ENCODE measurements around the gene NEDD4L. TPM values are rescaled to one million over a fixed set of nuclear protein-coding genes. Genes with fewer than 3 reads are reported as not detected.

NEDD4L gene
- total RNA-seq, 1 donor from 2014 or later = 15.6 TPM

DNA sequence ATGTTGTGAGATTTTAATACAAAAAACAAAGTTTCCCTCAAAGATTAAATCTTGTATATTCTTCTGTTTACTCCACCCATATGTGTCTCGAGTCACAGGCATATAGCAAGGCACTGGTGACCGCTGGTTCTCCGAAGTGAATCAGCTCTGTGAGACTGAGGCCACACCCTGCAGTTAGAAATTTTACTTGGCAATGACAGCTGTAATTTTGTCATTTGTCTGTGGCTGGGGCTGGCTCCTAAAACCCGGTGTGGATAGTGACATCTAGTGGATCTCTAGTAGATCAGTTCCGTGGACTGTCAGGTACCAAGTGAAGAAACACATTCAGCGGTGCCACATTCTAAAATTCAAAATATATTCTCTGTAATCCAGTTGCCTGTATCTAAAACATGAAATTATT is 278.0 kb downstream of the NEDD4L start:
- H3K4me3 ChIP-seq = no peak overlapping the region
- no peaks in the 10 kb centered on the region for H3K27me3 ChIP-seq
- no peaks in the 10 kb centered on the region for H3K36me3 ChIP-seq
- no peak overlapping the region for H3K27ac ChIP-seq
- H3K4me1 ChIP-seq = no peaks in the 10 kb centered on the region
- H3K9me3 ChIP-seq = no peaks in the 10 kb centered on the region
- DNase-seq (ENCODE audit: low spot score in 2 of 2) = peak in 1 of 2 donors; percentile 81
- intact Hi-C loops (cut with DNase I) = no loop called here
- TF ChIP-seq, protein P1, sequence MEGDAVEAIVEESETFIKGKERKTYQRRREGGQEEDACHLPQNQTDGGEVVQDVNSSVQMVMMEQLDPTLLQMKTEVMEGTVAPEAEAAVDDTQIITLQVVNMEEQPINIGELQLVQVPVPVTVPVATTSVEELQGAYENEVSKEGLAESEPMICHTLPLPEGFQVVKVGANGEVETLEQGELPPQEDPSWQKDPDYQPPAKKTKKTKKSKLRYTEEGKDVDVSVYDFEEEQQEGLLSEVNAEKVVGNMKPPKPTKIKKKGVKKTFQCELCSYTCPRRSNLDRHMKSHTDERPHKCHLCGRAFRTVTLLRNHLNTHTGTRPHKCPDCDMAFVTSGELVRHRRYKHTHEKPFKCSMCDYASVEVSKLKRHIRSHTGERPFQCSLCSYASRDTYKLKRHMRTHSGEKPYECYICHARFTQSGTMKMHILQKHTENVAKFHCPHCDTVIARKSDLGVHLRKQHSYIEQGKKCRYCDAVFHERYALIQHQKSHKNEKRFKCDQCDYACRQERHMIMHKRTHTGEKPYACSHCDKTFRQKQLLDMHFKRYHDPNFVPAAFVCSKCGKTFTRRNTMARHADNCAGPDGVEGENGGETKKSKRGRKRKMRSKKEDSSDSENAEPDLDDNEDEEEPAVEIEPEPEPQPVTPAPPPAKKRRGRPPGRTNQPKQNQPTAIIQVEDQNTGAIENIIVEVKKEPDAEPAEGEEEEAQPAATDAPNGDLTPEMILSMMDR (IDR thresholded peaks at IDR 0.05) = peak in 2 of 3 experiments; percentile 29 to 44

DNA sequence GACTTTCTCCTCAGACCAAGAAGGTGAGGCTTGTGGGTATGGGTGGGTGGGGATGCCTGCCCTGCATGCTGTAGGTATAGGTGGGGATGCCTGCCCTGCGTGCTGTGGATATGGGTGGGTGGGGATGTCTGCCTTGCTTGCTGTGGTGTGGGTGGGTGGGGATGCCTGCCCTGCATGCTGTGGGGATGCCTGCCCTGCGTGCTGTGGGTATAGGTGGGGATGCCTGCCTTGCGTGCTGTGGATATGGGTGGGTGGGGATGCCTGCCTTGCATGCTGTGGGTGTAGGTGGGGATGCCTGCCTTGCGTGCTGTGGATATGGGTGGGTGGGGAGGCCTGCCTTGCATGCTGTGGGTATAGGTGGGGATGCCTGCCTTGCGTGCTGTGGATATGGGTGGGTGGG is 278.4 kb downstream of the NEDD4L start:
- TF ChIP-seq, protein P1 (IDR thresholded peaks at IDR 0.05) = no peak
- H3K4me1 ChIP-seq = no peaks in the 10 kb centered on the region
- H3K27me3 ChIP-seq = no peaks in the 10 kb centered on the region
- H3K36me3 ChIP-seq = no peaks in the 10 kb centered on the region
- H3K27ac ChIP-seq = no peak overlapping the region
- no peaks in the 10 kb centered on the region for H3K9me3 ChIP-seq
- H3K4me3 ChIP-seq = no peak overlapping the region
- no peak for DNase-seq (ENCODE audit: low spot score in 2 of 2)
- intact Hi-C loops (cut with DNase I) = no loop called here

DNA sequence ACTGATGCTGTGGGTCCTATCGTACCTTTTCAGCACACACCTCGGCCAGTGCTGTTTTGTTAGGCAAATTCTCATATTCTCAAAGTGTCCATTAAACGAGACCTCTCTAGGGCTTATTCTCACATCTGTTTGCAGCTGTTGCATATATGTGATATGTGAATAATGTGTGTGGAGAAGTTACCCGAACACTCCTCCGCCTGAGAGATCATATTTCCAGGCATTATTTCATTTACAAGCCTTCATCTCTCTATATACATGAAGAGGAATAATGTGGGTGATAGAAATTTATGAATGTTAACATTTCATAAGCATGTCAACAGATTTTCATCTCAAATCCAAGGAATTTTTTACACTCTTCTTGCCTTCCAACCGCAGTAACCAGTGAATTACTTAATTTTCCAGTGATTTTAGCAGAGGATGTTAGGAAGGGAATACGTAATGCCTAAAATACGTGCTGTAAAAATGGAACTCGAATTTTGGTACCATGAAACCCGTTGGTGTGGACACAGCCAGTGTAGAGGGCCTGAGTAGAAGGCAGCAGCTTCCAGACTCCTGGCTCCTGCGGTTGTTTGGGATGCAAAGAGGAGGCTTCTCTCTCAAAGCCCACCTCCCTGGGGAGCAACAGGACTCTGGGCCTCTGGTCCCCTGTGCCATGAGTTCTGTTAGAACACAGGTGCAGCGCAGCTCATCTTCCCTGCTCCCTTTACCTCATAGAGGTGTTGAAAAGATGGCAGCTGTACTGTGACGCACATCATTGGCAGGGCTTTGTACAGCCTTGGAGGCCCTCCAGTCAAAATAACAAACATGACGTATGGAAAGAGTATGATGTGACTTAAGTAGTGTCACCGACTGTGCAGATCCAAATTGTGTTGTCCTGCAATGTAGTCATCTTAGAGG is 280.1 kb downstream of the NEDD4L start:
- H3K27me3 ChIP-seq = no peaks in the 10 kb centered on the region
- H3K36me3 ChIP-seq = no peaks in the 10 kb centered on the region
- H3K27ac ChIP-seq = no peak overlapping the region
- intact Hi-C loops (cut with DNase I) = no loop called here
- DNase-seq (ENCODE audit: low spot score in 2 of 2) = no peak
- no peak overlapping the region for H3K4me3 ChIP-seq
- TF ChIP-seq, protein P1 (IDR thresholded peaks at IDR 0.05) = no peak
- H3K4me1 ChIP-seq = no peaks in the 10 kb centered on the region
- H3K9me3 ChIP-seq = no peaks in the 10 kb centered on the region

DNA sequence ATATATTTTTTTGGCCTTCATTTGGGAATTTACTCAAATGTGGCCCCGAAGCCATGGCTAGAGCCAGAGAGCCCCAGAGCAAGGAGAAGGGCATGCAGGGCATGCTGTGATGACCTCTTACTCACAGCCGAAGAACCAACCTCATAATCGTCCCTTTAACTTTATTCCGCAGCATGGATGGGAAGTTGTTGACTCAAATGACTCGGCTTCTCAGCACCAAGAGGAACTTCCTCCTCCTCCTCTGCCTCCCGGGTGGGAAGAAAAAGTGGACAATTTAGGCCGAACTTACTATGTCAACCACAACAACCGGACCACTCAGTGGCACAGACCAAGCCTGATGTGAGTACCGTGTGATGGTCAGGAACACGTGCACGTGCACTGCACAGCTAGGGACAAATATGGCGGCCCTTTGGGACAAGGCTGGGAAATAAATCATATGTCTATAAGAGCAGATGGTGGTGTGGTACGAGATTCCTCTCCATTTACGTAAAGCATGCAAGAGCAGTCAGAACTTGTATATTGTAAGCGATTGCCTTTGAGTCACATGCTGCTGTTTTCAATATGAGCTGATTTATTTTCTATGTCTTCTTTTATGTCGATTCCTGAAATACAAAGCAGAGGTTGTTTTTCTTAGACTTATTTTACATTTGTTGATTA is 280.9 kb downstream of the NEDD4L start:
- Histone ChIP-seq H3K4me3 (no peak overlapping the region), H3K27me3 (no peaks in the 10 kb centered on the region), H3K36me3 (no peaks in the 10 kb centered on the region), H3K4me1 (no peaks in the 10 kb centered on the region), H3K9me3 (no peaks in the 10 kb centered on the region), H3K27ac (no peak overlapping the region)
- no peak for DNase-seq (ENCODE audit: low spot score in 2 of 2)
- intact Hi-C loops (cut with DNase I) = no loop called here
- TF ChIP-seq, protein P1 (IDR thresholded peaks at IDR 0.05) = no peak

DNA sequence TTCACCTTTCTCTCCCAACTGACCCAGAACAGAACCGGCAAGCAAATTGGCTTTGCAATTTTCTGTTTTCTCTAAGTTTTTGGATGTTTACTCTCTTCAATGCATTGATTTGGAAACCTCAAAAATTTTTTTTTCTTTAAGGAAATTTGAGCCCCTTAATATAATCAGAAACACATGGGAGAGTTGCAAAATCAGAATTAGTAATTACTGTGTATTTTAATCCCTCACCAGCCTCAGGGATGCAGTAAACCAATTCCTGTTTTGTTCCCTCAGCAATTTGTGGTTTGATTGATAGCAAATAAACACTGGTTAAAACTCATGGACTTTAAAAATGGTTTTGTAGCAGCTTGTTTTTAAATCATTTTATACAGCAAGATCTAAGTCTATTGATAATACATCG is 281.5 kb downstream of the NEDD4L start:
- Histone ChIP-seq H3K4me3 (no peak overlapping the region), H3K27me3 (no peaks in the 10 kb centered on the region), H3K9me3 (no peaks in the 10 kb centered on the region), H3K4me1 (no peaks in the 10 kb centered on the region), H3K27ac (no peak overlapping the region), H3K36me3 (no peaks in the 10 kb centered on the region)
- TF ChIP-seq, protein P1 (IDR thresholded peaks at IDR 0.05) = no peak
- intact Hi-C loops (cut with DNase I) = no loop called here
- no peak for DNase-seq (ENCODE audit: low spot score in 2 of 2)

All from ascending aorta (tissue), 2 donors.